GM21723 (cell line): ENCODE data around the gene MCMBP.

Experiments
- ATAC-seq: cut with Tn5 transposase; IDR thresholded peaks from one replicate; pipeline ENCODE4 v1.9.1; 2021; ENCODE audit warnings: mild to moderate bottlenecking, moderate library complexity; ENCODE audit not compliant: unreplicated experiment

The MCMBP gene

GRCh38 chr10:119786117-119786769, 86.4 kb downstream of the MCMBP start:
- ATAC-seq, result no peak

- peak; percentile 70 for ATAC-seq
These were observed 88.1 kb downstream of the MCMBP start for GRCh38 chr10:119784340-119785067.

GRCh38 chr10:119783665-119784027, 89.0 kb downstream of the MCMBP start:
- ATAC-seq, result no peak

GRCh38 chr10:119782981-119783664, 89.5 kb downstream of the MCMBP start:
- no peak for ATAC-seq

GRCh38 chr10:119781498-119781897, 91.1 kb downstream of the MCMBP start:
- ATAC-seq, result no peak

- no peak for ATAC-seq
These were observed 91.7 kb downstream of the MCMBP start for GRCh38 chr10:119780879-119781480.
